ENCODE measurements around the gene RPLP1.

- TF ChIP-seq CTCF (optimal IDR thresholded peaks at IDR 0.05 in 1 of 3, IDR thresholded peaks at IDR 0.05 in 1 of 3, conservative IDR thresholded peaks at IDR 0.05 in 1 of 3; ENCODE audit: extremely low read depth in 1 of 3, insufficient read depth in 2 of 3, low read length in 3 of 3) (no peak), EZH2 (IDR thresholded peaks at IDR 0.05; ENCODE audit: low read length) (no peak)
Observed at GRCh38 chr15:69480932-69481331, 28.3 kb downstream of the RPLP1 start.
